GM10248 (cell line): ENCODE measurements around the gene PLEKHO2.

Source experiments
- CTCF ChIA-PET: fragments of 300-600 bp; sonication (Branson Sonifier 250); formaldehyde crosslinking; extraction: SDS; loops from one replicate; lab custom pipeline; 2021; ENCODE audit warnings: antibody characterized with exemption; lab: Yijun Ruan, JAX
- POLR2A ChIA-PET: fragments of 350-650 bp; sonication (Branson Sonifier 250); formaldehyde crosslinking; extraction: SDS; loops from one replicate; lab custom pipeline; 2020; ENCODE audit warnings: antibody characterized with exemption; lab: Yijun Ruan, JAX
- DNase-seq: peaks from one replicate; pipeline ENCODE4 v3.0.0; 2012; ENCODE audit errors: extremely low spot score
- CTCF ChIP-seq: IDR thresholded peaks from 2 replicates; pipeline ENCODE4 v1.5.1; 2012; ENCODE audit warnings: mild to moderate bottlenecking, low read depth; ENCODE audit errors: extremely low read depth, missing control alignments, control extremely low read depth

Gene PLEKHO2

GRCh38 chr15:64897345-64897985 is 55.8 kb downstream of the PLEKHO2 start:
- ChIA-PET POLR2A (no interaction called here), CTCF (interaction anchor here (5.9 kb wide), 1 partner anchor 8 kb away, joined by 50 read pairs; no protein-coding TSS in a partner anchor)
- TF ChIP-seq CTCF: no peak
- no peak for DNase-seq

GRCh38 chr15:64898406-64898805 is 56.7 kb downstream of the PLEKHO2 start:
- ChIA-PET CTCF (interaction anchor here (0.8 kb wide), 1 partner anchor 63 kb away, joined by 3 read pairs; no protein-coding TSS in a partner anchor), POLR2A (no interaction called here)
- TF ChIP-seq CTCF: no peak
- no peak for DNase-seq

GRCh38 chr15:64901141-64901540 is 59.4 kb downstream of the PLEKHO2 start:
- POLR2A ChIA-PET: no interaction called here
- CTCF ChIA-PET: interaction anchor here (1.0 to 1.7 kb wide), 4 partner anchors 12 to 173 kb away, joined by 3 to 4 read pairs (median 4); no protein-coding TSS in a partner anchor
- DNase-seq: no peak
- TF ChIP-seq CTCF: no peak

- no peak for DNase-seq
- TF ChIP-seq CTCF: no peak
- ChIA-PET POLR2A (no interaction called here), CTCF (interaction anchor here (1.0 to 1.7 kb wide), 5 partner anchors 11 to 173 kb away, joined by 3 to 4 read pairs (median 3); no protein-coding TSS in a partner anchor)
Measured at GRCh38 chr15:64901914-64902313, 60.2 kb downstream of the PLEKHO2 start.

- POLR2A ChIA-PET: interaction anchor here (0.7 kb wide), 2 partner anchors 434 to 1707 kb away, joined by 3 read pairs; no protein-coding TSS in a partner anchor
- TF ChIP-seq CTCF: no peak
- DNase-seq: no peak
- CTCF ChIA-PET: interaction anchor here (1.5 to 5.5 kb wide), 6 partner anchors 8 to 175 kb away, joined by 3 to 52 read pairs (median 12); no protein-coding TSS in a partner anchor
Measured at GRCh38 chr15:64902863-64903262, 61.1 kb downstream of the PLEKHO2 start.

- DNase-seq: no peak
- POLR2A ChIA-PET: interaction anchor here (0.7 kb wide), 1 partner anchor 1708 kb away, joined by 3 read pairs; no protein-coding TSS in a partner anchor
- TF ChIP-seq CTCF: no peak
- CTCF ChIA-PET: interaction anchor here (0.6 to 5.5 kb wide), 8 partner anchors 8 to 175 kb away, joined by 3 to 52 read pairs (median 5); no protein-coding TSS in a partner anchor
Measured at GRCh38 chr15:64903326-64903950, 61.7 kb downstream of the PLEKHO2 start.
